Mucosa of gallbladder (tissue), 1 donor: ENCODE measurements around the gene ZFYVE28. TPM values are rescaled to one million over a fixed set of nuclear protein-coding genes. Genes with fewer than 3 reads are reported as not detected.
"Not testable (repeated sequence)": the region's sequence is repeated elsewhere in the genome, so short reads cannot be mapped to it uniquely, and the experiment has no call there.

Experiments used
- DNase-seq: peaks from one replicate; pipeline ENCODE4 v3.0.0-alpha.2; 2020; ENCODE audit warnings: low spot score
- total RNA-seq: library from RNA; stranded (reverse); gene quantifications from one replicate; pipeline ENCODE4 v1.2.1, GENCODE V29; 2021
- donor health status: DM: no; HTN: no; CAD: no.

The ZFYVE28 gene
- total RNA-seq, 1 donor from 2014 or later, result 31.1 TPM

DNA sequence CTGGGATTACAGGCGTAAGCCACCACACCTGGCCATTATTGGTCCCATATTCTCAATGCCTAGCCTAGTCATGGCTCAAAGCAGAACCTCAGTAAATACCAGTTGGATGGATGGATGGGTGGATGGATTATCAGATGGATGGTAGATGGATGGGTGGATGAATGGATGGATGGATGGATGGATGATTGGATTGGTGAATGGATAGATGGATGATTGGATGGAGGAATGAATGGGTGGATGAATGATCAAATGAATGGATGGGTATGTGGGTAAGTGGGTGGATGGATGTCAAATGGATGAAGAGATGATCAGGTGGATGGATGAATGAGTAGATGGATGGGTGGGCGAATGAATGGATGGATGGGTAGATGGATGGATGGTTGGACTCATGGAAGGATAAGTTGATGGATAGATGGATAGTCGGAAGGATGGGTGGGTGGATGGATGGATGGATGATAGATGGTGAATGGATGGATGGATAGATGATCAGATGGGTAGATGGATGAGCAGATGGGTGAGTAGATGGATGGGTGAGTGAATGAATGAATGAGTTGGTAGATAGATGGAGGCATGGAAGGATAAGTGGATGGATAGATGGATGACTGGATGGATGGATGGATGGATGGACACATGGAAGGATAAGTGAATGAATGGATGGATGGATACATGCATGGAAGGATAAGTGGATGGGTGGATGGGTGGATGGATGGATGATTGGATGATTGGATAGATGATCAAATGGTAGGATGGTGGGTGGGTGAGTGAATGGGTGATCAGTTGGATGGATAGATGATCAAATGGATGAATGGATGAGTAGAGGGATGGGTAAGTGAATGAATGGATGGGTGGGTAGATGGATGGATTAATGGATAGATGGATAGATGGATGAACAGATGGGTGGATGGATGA is 28.5 kb upstream of the ZFYVE28 start:
- DNase-seq, result no peak

DNA sequence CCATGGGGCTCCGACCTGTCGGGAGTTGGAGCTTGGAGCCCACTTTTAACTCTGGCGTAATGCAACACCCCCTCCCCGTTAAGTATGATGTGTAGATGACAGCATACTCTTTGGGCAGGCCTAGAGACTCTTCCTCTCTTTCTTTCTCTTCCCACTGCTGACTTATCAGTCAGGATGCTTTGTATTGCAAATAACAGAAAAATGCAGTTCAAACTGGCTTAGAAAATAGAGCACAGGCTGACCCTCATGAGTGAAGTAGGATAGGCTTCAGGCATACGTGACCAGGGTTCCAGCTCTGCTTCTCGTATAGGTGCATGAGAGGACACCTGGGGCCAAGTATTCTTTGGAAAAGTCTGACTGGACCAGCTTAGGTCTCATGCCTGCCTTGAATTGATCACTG is 27.1 kb upstream of the ZFYVE28 start:
- DNase-seq, result no peak

DNA sequence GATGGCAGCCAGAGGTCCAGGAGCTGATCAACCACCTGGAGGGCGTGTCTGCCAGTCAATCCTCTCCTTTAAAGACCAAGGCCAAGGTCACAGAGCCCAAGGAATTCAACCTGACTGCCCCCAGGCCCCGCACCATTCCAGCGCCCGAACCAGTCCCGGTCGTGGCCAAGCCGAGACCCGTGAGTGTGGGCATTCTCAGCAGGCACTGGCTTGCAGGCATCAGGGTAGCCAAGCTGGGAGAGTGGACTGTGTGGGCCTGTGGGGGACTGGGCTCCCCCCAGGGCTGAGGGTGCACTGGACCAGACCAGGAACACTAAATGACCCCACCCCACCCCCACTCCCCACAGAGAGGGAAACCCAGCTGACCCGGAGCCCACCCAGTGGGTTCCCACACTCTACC is 26.7 kb upstream of the ZFYVE28 start:
- DNase-seq, result no peak

DNA sequence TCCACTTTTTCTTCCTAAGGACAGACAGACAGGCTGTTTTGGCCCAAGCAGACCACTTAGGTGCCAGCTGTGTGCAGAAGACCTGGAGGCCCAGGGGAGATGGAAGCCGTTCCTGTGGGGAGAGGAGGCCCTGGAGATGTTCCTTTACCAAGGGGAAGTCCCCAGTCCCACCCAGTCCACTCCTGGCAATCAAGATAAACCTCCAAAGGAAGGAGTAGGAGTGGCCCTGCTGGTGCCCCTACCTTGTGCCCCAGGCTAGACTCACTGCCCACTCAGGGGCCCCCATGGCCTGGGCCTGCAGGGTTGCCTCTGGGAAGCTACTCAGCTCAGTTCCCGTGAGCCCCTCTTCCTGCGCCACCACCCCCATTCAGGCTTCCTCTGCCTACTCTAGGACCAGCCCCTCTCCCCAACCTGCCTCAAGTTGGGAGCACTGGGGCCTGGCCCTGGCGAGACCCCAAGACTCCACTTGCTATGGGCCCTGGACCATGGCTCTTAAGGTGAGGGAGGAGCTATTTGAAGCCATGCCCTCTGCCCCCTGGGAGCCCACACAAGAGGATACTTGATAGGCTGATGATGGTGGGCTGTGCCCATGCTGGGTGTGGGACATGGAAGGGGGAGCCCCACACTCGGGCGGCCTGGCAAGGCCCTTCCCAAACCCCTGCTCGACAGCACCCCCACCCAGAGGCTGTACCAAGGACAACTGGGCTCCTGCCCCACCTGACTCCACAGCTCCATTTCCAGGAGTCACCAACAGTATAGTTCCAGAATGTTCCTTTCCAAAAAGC is 25.7 kb upstream of the ZFYVE28 start:
- no peak for DNase-seq

DNA sequence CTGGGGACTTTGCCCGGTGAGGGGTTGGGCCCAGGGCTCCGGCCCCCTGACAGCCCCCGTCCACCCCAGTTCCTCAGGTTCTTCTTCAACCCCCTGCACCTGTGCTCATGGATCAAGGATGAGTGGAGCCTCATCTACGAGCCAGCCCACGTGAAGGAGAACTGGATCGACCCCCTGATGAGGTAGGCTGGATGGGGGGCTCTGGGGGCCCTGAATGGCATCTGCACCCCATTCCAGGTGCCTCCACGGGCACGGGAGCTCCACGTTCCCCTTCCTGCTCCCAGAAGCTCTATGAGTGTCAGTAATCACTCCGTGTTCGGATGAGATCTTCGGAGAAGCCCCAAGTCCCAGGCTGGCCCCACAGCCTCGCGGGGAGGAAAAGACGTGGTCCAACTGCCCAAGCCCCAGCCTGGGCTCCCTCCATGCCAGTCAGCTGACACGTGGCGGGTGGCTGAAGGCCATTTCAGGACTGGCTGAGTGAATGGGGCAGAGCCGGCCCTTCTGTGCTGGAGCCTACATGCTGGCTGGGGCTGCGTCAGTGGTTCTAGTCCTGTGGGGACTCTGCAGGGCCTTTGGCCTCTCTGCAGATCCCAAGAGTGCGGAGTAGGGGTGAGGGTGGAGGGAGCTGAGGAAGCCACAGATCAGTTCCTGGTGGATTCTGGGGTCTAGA is 24.8 kb upstream of the ZFYVE28 start:
- DNase-seq, result no peak

DNA sequence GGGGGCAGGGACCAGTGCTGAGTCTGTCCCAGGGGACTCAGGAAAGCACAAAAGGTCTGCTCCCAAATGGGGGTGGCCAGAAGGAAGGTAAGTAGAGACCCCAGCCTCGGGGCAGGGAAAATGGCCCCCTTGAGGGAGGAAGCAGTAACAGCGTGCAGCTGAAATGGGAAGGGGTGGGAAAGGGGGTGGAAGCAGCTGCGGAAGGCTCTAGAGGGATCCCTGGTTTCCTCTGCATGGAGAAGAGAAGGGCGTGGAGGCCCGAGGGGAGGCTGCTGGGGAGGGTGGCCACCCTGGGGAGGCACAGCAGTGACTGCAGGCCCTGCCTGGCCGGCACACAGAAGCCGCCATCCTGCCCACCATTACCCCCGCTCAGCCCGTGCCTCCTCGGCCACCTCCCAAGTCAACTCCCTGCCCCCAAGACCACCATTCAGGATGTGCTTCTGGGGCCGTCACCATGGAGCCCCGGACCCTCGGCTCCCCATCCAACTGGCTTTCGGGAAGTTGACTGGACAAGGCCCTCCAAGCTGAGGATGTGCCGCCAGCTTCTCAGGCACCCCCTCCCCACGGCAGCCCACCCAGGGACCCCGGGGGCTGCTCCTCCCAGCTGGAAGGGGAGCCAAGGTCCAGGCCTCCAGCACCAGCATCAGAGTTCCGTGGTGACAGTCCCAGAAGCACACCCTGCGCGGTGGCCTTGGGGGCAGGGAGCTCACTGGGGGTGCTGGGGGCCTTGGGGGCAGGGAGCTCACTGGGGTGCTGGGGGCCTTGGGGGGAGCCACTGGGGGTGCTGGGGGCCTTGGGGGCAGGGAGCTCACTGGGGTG is 23.9 kb upstream of the ZFYVE28 start:
- DNase-seq, result no peak

DNA sequence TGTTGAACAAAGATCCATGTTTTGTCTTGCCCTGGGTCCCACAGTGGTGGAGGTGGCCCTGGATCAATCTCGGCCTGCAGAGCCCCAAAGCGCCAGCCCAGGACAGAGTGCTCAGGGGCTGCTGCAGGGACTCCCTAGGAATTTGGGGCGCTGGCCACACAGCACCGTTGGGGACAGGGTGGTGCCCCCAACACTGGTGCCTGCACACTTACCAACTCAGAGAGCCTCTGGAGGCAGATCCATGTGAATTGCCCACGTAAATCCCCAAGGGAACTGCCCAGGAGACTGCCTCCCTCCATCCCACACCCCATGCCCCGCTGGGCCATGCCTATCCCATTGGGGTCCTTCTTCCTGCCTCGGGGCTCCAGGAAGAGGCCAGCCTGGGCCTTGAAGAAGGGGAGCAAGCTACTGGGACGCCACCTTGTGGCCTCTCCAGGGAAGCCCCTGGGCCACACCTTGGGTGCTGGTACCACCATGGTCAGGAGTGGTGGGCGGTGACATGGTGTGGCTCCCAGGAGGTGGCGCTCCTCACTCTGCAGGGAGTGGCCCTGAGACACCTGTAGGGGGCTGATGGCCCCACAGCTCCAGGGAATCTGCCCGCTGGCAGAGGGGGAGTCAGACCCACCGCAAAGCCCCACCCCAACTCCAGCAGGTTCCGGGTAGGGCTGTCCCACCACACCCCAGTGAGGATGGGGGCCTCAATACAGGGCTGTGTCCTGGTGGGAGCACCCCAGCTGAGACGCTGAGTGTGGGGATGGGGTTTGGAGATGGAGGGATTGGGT is 23.1 kb upstream of the ZFYVE28 start:
- DNase-seq, result peak; percentile 35

DNA sequence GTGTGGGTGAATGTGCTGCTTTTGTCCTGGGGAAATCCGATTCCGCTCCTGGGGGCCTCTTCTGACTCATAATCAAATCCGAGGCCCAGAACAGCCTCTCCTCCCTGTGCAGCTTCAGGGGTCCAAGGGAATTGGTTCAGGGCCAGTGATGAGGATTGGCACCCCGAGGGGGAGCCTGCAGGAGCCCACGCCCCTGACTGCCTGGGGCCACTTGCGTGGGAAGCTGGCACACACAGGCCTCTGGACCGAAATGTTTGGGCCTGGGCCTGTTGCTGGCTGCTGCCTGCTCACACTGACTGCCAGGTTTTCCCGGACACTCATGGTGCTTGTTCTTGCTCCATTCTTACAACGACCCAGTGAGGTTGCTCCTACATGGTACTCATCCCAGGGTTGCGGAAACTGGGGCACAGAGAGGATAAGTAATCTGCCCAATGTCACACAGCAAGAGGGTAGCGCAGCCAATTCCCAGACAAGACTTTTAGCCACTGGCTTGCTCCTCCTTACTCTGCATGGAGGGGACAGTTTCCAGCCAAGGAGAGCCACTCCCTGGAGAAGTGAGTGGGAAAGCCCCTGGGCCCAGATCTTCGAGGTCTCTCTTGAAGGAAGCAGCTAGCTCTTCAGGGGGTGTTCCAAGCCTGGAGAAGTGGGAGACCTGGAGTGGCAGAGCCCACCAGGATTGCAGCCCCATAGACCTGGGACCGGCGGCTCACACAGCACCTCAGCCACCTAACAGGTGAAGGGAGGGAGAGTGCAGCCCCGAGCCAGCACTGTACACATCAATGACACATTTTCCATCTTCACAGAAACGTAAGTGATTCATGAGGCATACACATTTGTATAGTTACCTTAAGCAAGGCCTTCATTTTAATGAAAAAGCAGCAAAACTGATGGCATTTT is 20.6 kb upstream of the ZFYVE28 start:
- DNase-seq, result no peak

DNA sequence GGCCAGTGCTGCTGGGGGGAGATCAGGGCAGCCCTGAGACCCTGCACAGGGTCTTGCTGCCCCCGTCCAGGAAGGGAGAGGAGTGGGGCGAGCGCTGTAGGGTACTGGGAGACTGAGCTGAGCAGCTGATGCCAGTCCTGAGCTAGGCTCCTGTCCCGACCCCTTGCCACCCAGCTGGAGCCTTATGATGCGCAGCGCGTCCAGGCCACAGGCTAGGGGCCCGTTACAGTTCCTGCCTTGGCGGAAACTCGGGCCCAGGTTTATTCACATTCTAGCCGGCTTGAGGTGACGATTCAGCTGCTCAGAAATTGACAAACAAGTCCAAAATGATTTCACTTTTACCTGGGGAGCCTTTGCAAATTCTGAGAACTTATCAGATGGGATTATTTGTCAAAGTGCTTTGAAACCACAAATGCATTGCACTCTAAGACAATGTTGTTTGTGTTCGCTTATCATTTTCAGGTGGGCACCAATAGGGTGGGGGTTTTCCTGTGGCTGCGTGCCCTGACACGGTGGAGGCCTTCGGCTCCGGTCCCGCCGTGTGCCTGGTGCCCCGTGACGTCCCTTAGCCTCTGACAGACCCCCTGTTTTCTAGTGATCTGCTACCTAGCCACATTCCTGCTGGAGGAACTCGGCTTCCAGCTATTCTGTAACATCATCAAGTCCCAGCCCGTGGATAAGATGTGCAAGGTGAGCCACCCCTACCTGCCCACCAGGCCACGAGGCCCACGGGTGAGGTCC is 19.2 kb upstream of the ZFYVE28 start:
- no peak for DNase-seq

DNA sequence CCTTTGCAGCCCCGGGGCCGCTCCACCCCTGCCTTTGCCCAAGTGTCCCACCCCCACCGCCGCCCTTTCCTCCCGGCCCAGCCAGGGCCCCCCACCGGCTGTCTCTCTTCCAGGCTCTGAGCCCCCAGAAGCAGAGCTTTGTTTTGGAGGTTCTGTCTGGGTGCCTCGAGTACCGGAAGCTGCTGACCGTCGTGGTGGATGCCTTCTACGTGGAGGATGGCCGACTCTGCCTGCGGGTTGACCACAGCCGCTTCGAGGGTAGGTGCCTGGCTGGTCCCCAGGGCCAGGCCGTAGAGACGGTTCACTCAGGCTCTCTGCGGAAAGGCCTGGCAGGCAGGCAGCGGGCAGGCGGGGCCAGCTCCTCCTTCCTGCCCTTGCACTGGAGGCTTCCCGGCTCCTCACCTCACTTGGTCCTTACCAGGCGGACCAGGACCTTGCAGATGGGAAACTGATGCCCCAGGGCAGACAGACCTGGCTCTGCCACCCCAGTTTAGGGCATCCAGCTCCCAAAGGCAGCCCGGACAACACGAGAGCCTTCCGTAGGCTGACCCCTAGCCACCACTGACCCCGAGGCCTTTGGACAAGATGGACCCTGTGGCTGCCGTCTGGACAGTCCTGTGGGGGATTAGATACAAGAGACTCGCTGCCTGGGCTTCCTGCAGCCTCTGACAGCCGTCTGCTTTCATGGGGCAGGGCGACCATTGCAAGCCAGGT is 18.5 kb upstream of the ZFYVE28 start:
- DNase-seq, result no peak

DNA sequence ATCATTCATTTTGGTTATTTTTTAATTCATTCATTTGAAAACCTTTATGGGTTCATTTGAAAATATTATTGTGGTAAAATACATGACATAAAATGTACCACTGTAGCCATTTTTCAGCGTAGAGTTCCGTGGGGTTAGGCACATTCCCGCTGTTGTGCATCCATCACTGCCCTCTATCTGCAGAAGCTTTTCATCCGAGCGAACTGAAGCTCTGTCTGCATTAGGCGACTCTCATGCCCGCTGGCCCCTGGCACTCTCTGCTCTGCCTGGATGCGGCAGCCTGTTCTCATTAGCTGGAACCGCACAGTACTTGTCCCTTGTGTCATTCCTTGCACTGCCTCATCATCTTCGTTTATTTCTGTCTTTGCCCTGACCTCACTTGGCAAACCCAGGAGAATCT is 17.9 kb upstream of the ZFYVE28 start:
- no peak for DNase-seq

DNA sequence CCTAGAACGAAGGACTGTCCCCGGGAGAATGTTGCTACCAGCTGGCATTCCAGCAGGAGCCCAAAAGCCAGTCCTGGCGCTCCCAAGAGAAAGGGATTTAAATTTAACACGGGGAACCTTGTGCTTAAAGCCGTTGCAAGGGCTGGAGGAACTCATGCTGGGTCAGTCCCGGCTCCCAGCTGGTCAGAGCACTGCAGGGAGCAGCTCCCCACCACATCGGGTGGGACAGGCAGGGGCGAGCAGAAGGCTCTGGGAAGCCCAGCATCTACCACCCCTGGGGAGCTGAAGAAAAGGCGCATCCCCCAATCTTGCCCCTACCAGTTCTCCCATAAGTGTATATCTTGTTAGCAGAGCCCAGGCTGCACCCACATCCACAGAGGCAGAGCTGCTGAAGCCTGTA is 16.0 kb upstream of the ZFYVE28 start:
- no peak for DNase-seq

DNA sequence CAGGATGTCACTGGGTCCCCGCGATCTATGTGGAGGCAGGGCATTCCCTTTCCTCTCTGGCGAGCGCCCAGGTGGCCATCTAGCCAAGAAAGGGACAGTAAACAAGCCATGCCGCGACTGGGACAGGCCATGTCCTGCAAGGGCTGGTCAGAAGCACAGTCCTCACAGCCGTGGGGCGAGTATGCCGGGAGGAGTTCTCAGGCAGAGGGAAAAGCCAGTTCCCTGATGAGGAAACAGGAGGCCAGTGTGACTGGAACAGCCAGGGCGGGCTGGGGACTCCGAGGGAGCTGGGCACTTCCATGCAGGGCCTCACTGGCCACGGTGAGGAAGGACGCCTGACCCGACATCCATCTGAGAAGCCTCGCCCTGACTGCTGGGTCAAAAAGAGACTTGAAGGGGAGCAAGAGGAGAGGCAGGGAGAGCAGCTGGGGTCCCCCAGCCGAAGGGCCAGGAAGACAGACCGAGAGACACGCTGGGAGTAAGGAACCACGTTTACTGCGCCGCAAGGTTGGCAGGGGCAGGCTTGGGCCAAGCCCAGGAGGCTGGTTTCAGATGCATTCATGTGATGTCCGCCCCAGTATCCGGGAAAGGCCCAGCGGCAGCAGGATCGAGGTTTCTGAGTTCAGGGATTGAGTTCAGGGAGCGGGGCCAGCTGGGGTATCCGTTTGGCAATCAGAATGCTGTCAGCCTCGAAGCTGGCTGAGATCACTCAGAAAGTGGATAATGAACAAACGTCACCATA is 15.3 kb upstream of the ZFYVE28 start:
- no peak for DNase-seq

DNA sequence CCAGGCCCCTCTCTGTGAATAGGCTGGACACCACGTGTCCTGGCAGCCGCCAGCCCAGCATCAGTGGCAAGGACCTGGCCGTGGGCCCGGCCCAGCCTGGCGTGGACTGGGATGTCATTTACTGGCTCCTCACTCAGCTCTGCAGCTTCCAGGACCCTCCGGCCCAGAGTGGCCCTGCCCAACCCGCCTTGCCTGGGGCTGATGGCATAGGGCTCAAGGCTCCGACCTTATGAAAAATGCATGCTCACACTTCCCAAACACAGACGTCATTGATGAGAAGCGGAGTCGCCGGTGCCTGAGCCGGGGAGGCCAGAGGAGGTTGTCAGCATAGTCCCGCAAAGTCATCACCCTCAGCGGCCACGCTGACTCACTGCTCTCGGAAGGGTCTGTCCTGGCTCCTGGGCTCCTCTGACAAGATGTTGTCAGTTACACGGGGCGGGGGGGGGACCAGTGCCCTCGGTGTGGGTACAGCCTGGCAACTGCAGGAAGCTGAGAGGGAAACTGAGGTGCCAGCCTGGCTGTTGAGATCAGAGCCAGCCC is 14.6 kb upstream of the ZFYVE28 start:
- no peak for DNase-seq

DNA sequence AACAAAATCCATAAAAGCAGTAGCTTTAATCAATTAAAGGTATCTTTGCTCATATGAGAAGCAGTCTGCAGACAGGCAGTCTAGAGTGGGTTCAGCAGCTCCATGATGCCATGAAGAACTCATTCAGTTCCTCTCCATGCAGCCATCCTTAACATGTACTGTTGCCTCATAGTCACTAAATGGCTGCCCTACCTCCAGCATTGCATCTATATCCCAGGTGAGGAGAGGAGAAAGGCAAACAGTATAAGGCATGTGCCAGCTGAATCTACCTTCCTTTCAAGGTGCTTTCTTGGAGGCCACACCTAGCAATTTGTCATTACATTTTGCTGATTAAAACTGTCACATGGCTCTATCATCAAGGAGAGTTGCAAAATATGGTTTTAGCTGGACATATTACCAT is 13.6 kb upstream of the ZFYVE28 start:
- DNase-seq, result no peak

DNA sequence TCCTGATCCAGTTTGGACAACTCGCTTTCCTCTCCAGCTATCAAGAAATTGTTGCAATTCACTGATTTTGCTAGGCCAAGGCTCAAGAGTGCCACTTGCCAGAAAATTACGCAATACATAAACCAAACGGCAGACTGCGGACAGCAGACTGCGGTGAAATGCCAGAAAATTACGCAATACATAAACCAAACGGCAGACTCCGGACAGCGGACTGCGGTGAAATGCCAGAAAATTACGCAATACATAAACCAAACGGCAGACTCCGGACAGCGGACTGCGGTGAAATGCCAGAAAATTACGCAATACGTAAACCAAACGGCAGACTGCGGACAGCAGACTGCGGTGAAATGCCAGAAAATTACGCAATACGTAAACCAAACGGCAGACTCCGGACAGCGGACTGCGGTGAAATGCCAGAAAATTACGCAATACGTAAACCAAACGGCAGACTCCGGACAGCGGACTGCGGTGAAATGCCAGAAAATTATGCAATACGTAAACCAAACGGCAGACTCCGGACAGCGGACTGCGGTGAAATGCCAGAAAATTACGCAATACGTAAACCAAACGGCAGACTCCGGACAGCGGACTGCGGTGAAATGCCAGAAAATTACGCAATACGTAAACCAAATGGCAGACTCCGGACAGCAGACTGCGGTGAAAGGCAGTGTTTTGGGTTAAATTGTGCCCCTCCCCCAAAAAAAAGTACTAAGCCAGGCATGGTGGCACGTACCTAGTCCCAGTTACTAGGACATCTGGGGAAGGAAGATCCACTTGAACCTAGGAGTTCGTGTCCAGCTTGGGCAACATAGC is 11.7 kb upstream of the ZFYVE28 start:
- DNase-seq, result not testable (repeated sequence)
